Measurements from ENCODE around the gene KANSL1. TPM values are rescaled to one million over a fixed set of nuclear protein-coding genes. Genes with fewer than 3 reads are reported as not detected.

The KANSL1 gene
- 17.3 and 24.1 TPM in 2 replicates for total RNA-seq

GRCh38 chr17:46193151-46193625 lies at the start of gene KANSL1:
KANSL1 (minus strand) TSS chr17:46193429; CDS start chr17:46172143, 21,286 bp downstream.

GRCh38 chr17:45998987-45999899 lies 194.0 kb downstream of the KANSL1 start, which contains the start of gene STH:
STH (plus strand) TSS chr17:45999250; CDS start chr17:45999280, 30 bp downstream.

Other genes with a start within 250 kb of the KANSL1 start
- not detected in 2 replicates for gene STH, start 194.2 kb downstream of the KANSL1 start, total RNA-seq
- gene LRRC37A, start 101.7 kb upstream of the KANSL1 start, total RNA-seq: 0.35 and 1.7 TPM in 2 replicates
- gene ARL17B, start 168.3 kb upstream of the KANSL1 start, total RNA-seq: 6.6 and 30.7 TPM in 2 replicates